Peyer's patch (tissue), 4 donors: Measurements from ENCODE around the gene ANKRD11.

ENCODE experiments used
- POLR2A ChIP-seq, 2 donors: fragments of 450-650 bp; IDR thresholded peaks; one replicate each; pipeline ENCODE4 v1.5.1; 2017; ENCODE audit warnings: antibody characterized with exemption in 2 of 2, mild to moderate bottlenecking in 2 of 2, moderate library complexity in 2 of 2
- TF ChIP-seq, protein P1 (sequence below), 6 experiments: fragments of 450-650 bp in 4 of 6; fragments of 200-600 bp in 2 of 6; sonication (generic) in 1 of 6; IDR thresholded peaks; one replicate each; pipeline ENCODE4 v1.5.1; 2017 to 2019; ENCODE audit warnings: antibody characterized with exemption in 6 of 6, mild to moderate bottlenecking in 3 of 6, moderate library complexity in 1 of 6

DNA sequence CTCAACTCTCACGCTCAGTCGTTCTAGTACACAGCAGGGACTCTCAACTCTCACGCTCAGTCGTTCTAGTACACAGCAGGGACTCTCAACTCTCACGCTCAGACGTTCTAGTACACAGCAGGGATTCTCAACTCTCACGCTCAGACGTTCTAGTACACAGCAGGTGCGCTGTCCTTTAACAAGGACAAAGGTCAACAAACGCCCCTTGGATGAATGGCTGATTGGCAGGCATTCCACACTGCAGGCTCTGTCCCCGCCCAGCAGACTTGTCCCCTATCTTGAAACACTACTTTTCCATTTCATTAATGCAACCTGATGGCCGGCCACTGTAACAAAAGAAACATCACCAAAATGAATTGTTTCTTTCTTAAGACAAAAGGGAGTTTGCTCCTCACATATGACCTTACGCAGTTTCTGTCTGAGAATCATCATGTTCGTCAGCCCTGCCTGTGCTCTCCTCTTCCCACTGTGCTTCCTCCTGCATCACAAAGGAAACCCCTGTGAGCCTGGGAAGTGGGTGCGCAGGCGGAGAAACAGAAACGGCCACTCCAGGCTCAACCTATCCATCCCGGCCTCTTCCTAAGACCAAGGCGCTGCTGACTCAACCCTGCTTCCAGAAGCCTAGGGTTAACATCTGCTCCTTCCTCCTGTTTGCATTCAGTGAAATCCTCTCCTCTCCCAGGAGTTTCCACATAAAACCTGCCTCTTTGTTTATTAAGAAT, 59.8 kb downstream of the ANKRD11 start:
- TF ChIP-seq POLR2A (IDR thresholded peaks at IDR 0.05) = no peak
- TF ChIP-seq, protein P1, sequence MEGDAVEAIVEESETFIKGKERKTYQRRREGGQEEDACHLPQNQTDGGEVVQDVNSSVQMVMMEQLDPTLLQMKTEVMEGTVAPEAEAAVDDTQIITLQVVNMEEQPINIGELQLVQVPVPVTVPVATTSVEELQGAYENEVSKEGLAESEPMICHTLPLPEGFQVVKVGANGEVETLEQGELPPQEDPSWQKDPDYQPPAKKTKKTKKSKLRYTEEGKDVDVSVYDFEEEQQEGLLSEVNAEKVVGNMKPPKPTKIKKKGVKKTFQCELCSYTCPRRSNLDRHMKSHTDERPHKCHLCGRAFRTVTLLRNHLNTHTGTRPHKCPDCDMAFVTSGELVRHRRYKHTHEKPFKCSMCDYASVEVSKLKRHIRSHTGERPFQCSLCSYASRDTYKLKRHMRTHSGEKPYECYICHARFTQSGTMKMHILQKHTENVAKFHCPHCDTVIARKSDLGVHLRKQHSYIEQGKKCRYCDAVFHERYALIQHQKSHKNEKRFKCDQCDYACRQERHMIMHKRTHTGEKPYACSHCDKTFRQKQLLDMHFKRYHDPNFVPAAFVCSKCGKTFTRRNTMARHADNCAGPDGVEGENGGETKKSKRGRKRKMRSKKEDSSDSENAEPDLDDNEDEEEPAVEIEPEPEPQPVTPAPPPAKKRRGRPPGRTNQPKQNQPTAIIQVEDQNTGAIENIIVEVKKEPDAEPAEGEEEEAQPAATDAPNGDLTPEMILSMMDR (IDR thresholded peaks at IDR 0.05) = no peak
